A673 (cell line): Measurements from ENCODE around the gene ZNF350. TPM values are rescaled to one million over a fixed set of nuclear protein-coding genes. Genes with fewer than 3 reads are reported as not detected.

Experiments
- BruUV-seq: library from RNA; stranded (reverse); fragments of 400-500 nt; replicated peaks from 2 replicates; lab custom pipeline; 2021; lab: Mats Ljungman, UMichigan
- CTCF ChIA-PET: fragments of 300-600 bp; sonication (Branson Sonifier 250); formaldehyde crosslinking; loops from one replicate; lab custom pipeline; 2022; ENCODE audit warnings: antibody characterized with exemption; lab: Charles Lee
- POLR2A ChIA-PET: fragments of 300-600 bp; sonication (Branson Sonifier 250); formaldehyde crosslinking; loops from one replicate; lab custom pipeline; 2022; ENCODE audit warnings: antibody characterized with exemption; ENCODE audit not compliant: low non-redundant PET; lab: Charles Lee
- DNase-seq: peaks from one replicate; pipeline ENCODE4 v3.0.0-alpha.2; 2015; ENCODE audit warnings: low spot score
- H3K27ac ChIP-seq: fragments of 200-600 bp; sonication (generic); 2 replicates; pipeline ENCODE4 v1.5.1; 2016; ENCODE audit warnings: mixed run types, low read depth, mild to moderate bottlenecking, mixed read lengths, antibody characterized with exemption, low read length; ENCODE audit not compliant: poor library complexity, severe bottlenecking
- H3K27me3 ChIP-seq: fragments of 200-600 bp; sonication (generic); replicated peaks from 2 replicates; pipeline ENCODE4 v1.6.1; 2017; ENCODE audit warnings: mixed run types, low read depth, mild to moderate bottlenecking, mixed read lengths, antibody characterized with exemption, low read length; ENCODE audit not compliant: insufficient read depth, poor library complexity
- H3K36me3 ChIP-seq: fragments of 200-600 bp; sonication (generic); 2 replicates; pipeline ENCODE4 v1.6.1; 2016; ENCODE audit warnings: mixed run types, mild to moderate bottlenecking, mixed read lengths, antibody characterized with exemption, low read length; ENCODE audit not compliant: insufficient read depth, poor library complexity, severe bottlenecking
- H3K4me1 ChIP-seq: fragments of 200-600 bp; sonication (generic); 2 replicates; pipeline ENCODE4 v1.6.1; 2017; ENCODE audit warnings: mixed run types, mild to moderate bottlenecking, mixed read lengths, antibody characterized with exemption, low read length; ENCODE audit not compliant: insufficient read depth, poor library complexity, severe bottlenecking
- H3K4me3 ChIP-seq: fragments of 200-600 bp; sonication (generic); 2 replicates; pipeline ENCODE4 v1.5.1; 2016; ENCODE audit warnings: low read depth, mixed run types, mild to moderate bottlenecking, mixed read lengths, low read length; ENCODE audit not compliant: poor library complexity, severe bottlenecking
- H3K9me3 ChIP-seq: fragments of 200-600 bp; sonication (generic); 2 replicates; pipeline ENCODE4 v1.6.1; 2016; ENCODE audit warnings: mixed run types, low read depth, mild to moderate bottlenecking, mixed read lengths, antibody characterized with exemption, low read length; ENCODE audit not compliant: poor library complexity, severe bottlenecking
- EZH2 ChIP-seq: fragments of 200-600 bp; sonication (generic); IDR thresholded peaks from 2 replicates; pipeline ENCODE4 v1.6.1; 2017; ENCODE audit warnings: borderline replicate concordance, low read depth, mild to moderate bottlenecking, mixed read lengths, antibody characterized with exemption, low read length; ENCODE audit not compliant: poor library complexity, severe bottlenecking
- intact Hi-C: fragments of 100-400 bp; cut with micrococcal nuclease; formaldehyde crosslinking; loops from one replicate; pipeline ENCODE4 v1.10.0; 2022; ENCODE audit not compliant: unreplicated experiment
- total RNA-seq: library from RNA; stranded (reverse); gene quantifications from 2 replicates; pipeline ENCODE4 v1.2.3, GENCODE V29; 2021
- TF ChIP-seq, protein P1 (sequence below): fragments of 300-800, 200-600 bp; sonication (generic); conservative IDR thresholded peaks from 2 replicates; pipeline ENCODE4 v1.5.1; 2017; ENCODE audit warnings: low read depth, mild to moderate bottlenecking, antibody characterized with exemption, low read length, moderate library complexity, mixed read lengths

The ZNF350 gene
- total RNA-seq, 1 experiment from 2014 or later = 7.2 TPM

DNA sequence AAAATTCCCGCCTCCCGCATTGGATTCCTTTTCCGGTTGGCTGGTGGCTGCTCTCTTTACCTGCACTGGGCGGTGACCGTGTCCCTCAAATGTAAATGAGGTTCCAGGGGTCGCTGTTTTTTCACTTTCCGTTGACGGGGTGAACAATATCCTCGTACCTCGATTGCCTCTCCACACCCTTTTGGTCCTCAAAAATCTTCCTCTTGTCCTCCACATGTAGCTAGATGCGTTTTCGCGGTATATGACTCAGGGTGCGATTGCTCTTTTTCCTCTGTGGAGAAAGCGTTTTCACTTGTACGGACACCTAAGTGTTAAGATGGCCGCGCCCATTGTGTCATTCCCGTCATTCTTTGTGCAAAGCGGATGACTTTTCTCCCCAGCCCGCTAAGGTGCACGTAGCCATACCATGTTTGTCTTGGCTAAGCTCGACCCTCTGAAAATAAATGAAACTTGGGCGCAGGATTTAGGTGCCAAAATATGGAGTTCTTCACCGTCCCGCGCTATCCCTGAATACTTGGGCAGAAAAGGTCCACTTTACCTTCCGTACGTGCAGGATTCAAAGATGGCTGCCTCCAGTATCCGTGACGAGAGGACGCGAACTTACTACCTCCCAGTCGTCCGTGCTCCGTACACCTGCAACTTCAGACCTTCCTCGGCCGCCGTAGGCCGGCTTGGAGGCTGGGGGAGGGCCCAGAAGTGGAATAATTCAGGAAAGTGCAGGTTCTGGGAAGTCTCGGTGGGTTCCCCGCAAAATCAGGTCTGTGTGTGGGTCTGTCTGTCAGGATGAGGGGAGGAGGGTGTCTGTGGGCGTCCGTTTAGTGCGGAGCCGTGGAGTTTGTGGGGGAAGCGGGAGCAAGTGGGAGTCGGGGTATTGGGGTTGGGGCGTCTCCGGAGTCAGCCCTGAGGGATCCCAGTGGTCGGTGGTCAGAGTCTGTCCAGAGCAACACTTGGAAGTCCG, 59.6 kb downstream of the ZNF350 start, which contains the start of gene ZNF613:
Gene ZNF613, plus strand, starts transcription at position 689 of the 958 bp plus-strand sequence. CDS start 8,749 bp downstream, outside the sequence.
- ChIA-PET CTCF (no interaction called here), POLR2A (no interaction called here)
- Histone ChIP-seq H3K4me1 (no peaks in the 10 kb centered on the region), H3K36me3 (peaks cover 19% of the 10 kb centered on the region), H3K27me3 (no peaks in the 10 kb centered on the region), H3K27ac (peak within 1 kb of the TSS; percentile 90), H3K4me3 (peak within 1 kb of the TSS; percentile 84), H3K9me3 (peaks cover 28% of the 10 kb centered on the region)
- BruUV-seq = no TSS peak
- intact Hi-C loops = loop anchor here (2.0 kb wide), 1 partner anchor 40 kb away; the partner anchor contains the start of gene ZNF577
- peak; percentile 94 for DNase-seq
- TF ChIP-seq, protein P1, sequence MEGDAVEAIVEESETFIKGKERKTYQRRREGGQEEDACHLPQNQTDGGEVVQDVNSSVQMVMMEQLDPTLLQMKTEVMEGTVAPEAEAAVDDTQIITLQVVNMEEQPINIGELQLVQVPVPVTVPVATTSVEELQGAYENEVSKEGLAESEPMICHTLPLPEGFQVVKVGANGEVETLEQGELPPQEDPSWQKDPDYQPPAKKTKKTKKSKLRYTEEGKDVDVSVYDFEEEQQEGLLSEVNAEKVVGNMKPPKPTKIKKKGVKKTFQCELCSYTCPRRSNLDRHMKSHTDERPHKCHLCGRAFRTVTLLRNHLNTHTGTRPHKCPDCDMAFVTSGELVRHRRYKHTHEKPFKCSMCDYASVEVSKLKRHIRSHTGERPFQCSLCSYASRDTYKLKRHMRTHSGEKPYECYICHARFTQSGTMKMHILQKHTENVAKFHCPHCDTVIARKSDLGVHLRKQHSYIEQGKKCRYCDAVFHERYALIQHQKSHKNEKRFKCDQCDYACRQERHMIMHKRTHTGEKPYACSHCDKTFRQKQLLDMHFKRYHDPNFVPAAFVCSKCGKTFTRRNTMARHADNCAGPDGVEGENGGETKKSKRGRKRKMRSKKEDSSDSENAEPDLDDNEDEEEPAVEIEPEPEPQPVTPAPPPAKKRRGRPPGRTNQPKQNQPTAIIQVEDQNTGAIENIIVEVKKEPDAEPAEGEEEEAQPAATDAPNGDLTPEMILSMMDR = peak; percentile 42
- TF ChIP-seq EZH2 = no peak

DNA sequence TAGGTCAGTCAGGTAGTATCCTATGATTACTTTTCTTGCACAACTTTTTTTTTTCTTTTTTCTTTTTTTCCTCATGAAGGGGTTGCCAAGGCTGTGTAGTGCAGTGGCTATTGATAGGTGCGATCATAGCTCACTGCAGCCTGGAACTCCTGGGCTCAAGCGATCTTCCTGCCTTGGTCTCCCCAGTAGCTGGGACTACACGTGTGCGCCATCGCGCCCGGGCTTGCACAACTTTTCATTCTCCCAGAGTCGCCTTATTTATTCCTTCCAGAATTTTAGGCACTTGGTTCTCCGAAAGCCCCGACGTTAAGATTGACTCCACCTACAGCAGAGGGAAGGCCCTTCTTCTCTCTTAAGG, 60.2 kb downstream of the ZNF350 start:
- H3K27me3 ChIP-seq = no peaks in the 10 kb centered on the region
- TF ChIP-seq EZH2 = no peak
- TF ChIP-seq, protein P1 = no peak
- H3K27ac ChIP-seq = peak overlapping the region; percentile 90
- no peak for DNase-seq
- ChIA-PET POLR2A (no interaction called here), CTCF (no interaction called here)
- no peaks in the 10 kb centered on the region for H3K4me1 ChIP-seq
- no TSS peak for BruUV-seq
- peak overlapping the region; percentile 84 for H3K4me3 ChIP-seq
- H3K36me3 ChIP-seq = peaks cover 13% of the 10 kb centered on the region
- intact Hi-C loops = loop anchor here (2.0 kb wide), 1 partner anchor 40 kb away; the partner anchor contains the start of gene ZNF577
- H3K9me3 ChIP-seq = peaks cover 35% of the 10 kb centered on the region

DNA sequence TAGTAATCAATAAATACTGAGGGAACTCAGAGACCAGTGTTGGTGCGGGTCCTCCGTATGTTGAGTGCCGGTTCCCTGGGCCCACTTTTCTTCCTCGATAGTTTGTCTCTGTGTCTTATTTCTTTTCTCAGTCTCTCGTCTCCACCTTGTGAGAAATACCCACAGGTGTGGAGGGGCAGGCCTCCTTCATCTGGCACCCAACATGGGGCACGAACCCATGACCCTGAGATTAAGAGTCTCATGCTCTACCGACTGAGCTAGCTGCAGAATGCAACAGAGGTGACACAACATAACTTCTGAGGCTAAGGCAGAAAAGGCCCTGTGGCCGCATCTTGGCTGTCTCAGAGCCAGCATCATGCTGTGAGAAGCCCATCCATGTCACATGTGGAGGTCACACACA, 64.7 kb downstream of the ZNF350 start:
- intact Hi-C loops = no loop called here
- Histone ChIP-seq H3K4me1 (no peaks in the 10 kb centered on the region), H3K36me3 (no peaks in the 10 kb centered on the region), H3K4me3 (no peak overlapping the region), H3K9me3 (peaks cover 65% of the 10 kb centered on the region), H3K27ac (no peak overlapping the region), H3K27me3 (no peaks in the 10 kb centered on the region)
- POLR2A ChIA-PET = no interaction called here
- TF ChIP-seq, protein P1 = no peak
- TF ChIP-seq EZH2 = no peak
- no peak for DNase-seq
- CTCF ChIA-PET = no interaction called here
- no TSS peak for BruUV-seq
